ENCODE measurements around the gene PARVG. TPM values are rescaled to one million over a fixed set of nuclear protein-coding genes. Genes with fewer than 3 reads are reported as not detected.

The PARVG gene
- total and polyA plus RNA-seq, 2 of the 8 experiments (the other 6 are each of a cell fraction or from before 2014, with no cell fraction given), result 0.37 to 1.5 TPM

- no peak for TF ChIP-seq TAF7 (optimal IDR thresholded peaks at IDR 0.05; ENCODE audit: borderline replicate concordance, low read depth, low read length)
- TF ChIP-seq SIX5 (IDR thresholded peaks at IDR 0.05; ENCODE audit: low read depth, low read length), result no peak
- no peak for TF ChIP-seq GABPA (IDR thresholded peaks at IDR 0.05; ENCODE audit: borderline replicate concordance, insufficient read depth, low read length)
- no peak for TF ChIP-seq CREB1 (IDR thresholded peaks at IDR 0.05)
Observed at GRCh38 chr22:44166498-44167276, 14.0 kb upstream of the PARVG start (continued).
